ENCODE data around the gene SPRTN. TPM values are rescaled to one million over a fixed set of nuclear protein-coding genes. Genes with fewer than 3 reads are reported as not detected.

Gene SPRTN, protein sequence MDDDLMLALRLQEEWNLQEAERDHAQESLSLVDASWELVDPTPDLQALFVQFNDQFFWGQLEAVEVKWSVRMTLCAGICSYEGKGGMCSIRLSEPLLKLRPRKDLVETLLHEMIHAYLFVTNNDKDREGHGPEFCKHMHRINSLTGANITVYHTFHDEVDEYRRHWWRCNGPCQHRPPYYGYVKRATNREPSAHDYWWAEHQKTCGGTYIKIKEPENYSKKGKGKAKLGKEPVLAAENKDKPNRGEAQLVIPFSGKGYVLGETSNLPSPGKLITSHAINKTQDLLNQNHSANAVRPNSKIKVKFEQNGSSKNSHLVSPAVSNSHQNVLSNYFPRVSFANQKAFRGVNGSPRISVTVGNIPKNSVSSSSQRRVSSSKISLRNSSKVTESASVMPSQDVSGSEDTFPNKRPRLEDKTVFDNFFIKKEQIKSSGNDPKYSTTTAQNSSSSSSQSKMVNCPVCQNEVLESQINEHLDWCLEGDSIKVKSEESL
- total RNA-seq, result 11.7 TPM

DNA sequence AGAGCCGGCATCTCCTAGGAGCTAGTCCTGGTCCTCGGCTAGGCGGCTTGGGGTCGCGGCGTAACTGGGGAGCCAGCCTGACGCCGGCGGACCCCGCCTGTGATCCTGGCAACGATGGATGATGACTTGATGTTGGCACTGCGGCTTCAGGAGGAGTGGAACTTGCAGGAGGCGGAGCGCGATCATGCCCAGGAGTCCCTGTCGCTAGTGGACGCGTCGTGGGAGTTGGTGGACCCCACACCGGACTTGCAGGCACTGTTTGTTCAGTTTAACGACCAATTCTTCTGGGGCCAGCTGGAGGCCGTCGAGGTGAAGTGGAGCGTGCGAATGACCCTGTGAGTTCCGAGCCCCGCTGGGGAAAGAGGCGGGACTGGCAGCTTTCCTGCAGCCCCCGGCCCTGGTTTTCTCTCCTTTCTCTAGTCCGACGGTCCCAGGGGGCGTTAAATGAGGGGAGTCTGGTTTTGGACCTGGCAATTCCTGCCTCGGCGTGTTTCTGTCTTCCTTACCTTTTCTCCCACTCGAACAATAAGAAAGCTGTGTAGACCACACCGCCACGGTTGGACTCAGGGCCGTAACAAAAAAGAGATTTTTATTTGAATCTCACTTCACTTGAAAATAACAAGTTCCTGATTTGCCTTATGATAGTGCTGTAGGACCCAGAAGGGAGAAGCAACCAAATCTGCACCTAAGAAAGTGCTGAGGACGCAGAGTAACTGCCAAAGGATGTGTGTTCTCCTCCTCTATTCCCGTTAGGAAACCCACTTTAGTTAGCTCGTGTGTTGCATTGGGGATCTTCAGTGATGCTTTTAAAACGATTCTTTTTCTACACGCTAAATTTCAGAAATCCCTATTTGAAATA is at the start of gene SPRTN:
SPRTN (plus strand) TSS at position 24 of the 859 bp plus-strand sequence; CDS start at position 115, 91 bp downstream.

DNA sequence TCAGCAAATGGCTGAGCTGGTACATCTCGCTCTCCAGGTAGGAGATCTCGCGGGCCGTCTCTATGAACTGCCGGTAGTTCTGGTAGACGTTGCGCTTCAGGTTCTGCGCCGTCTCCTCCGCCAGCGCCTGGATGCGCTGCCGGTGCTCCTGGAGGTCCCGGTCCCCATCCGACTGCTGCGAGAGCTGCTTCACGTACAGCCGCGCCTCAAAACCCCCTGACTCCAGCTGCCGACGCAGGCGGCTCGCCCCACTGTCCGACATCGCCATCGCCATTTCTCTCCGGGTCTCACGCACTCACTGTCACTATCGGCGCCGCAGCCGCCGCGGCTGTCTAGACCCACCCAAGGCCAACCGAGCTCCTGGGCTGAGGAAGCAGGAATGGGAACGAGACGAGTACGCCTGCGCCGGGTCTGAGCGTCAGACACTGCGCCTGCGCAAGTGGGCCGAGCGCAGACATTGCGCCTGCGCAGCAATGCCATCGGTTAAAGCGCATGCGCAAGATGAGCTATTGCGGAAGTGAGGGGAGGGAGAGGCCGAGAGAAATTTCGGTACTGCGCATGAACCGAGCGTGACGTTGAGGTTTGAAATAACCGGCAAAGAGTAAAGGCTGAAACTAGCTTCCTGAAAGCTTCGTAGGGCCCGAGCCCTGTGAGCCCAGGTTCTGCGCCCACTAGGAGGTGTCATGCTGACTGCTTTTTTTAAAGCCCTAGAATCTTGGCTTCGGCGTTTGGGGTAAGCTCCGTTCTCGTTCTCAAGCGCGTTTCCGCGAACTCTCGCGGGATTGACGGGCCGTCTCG is 422 bp upstream of the SPRTN start, which contains the start of gene EXOC8:
EXOC8 (minus strand) TSS at position 381 of the 798 bp plus-strand sequence; CDS start at position 274, 107 bp downstream.

Other genes with a start within 250 kb of the SPRTN start
- 0.47 TPM for gene TRIM67, start 176.2 kb upstream of the SPRTN start, total RNA-seq
- gene GNPAT, start 97.1 kb upstream of the SPRTN start, total RNA-seq, result 66.9 TPM
- gene EXOC8, start 441 bp upstream of the SPRTN start, total RNA-seq, result 14.6 TPM
- gene EGLN1, start 84.0 kb downstream of the SPRTN start, total RNA-seq, result 43.7 TPM
- gene TSNAX, start 190.4 kb downstream of the SPRTN start, total RNA-seq, result 42.1 TPM

All from metanephros (tissue), 1 donor.